ACC112 (cell line): Measurements from ENCODE around the gene FRAS1.

Experiments used
- H2AFZ ChIP-seq: fragments of 200-600 bp; sonication (generic); one replicate; pipeline ENCODE4 v1.6.0; 2017; ENCODE audit warnings: antibody characterized with exemption, low read length; ENCODE audit not compliant: unreplicated experiment
- H3K27ac ChIP-seq: fragments of 200-600 bp; sonication (generic); 2 replicates; pipeline ENCODE4 v1.5.1; 2014; ENCODE audit warnings: low read depth, mild to moderate bottlenecking, antibody characterized with exemption, low read length, moderate library complexity
- H3K27me3 ChIP-seq: fragments of 200-600 bp; sonication (generic); 2 replicates; pipeline ENCODE4 v1.6.1; 2014; ENCODE audit warnings: mild to moderate bottlenecking, antibody characterized with exemption, low read length, moderate library complexity, mixed read lengths; ENCODE audit not compliant: insufficient read depth
- H3K36me3 ChIP-seq: fragments of 200-600 bp; sonication (generic); 2 replicates; pipeline ENCODE4 v1.6.1; 2016; ENCODE audit warnings: mild to moderate bottlenecking, antibody characterized with exemption, low read length, moderate library complexity, mixed read lengths; ENCODE audit not compliant: insufficient read depth
- H3K4me1 ChIP-seq: fragments of 200-600 bp; sonication (generic); one replicate; pipeline ENCODE4 v1.6.1; 2016; ENCODE audit warnings: low read length, mixed read lengths; ENCODE audit not compliant: insufficient read depth, unreplicated experiment, control insufficient read depth
- H3K4me3 ChIP-seq: fragments of 200-600 bp; sonication (generic); 2 replicates; pipeline ENCODE4 v1.5.1; 2014; ENCODE audit warnings: mild to moderate bottlenecking, low read depth, low read length
- H3K79me2 ChIP-seq: fragments of 200-600 bp; sonication (generic); one replicate; pipeline ENCODE4 v1.6.0; 2016; ENCODE audit warnings: low read length; ENCODE audit not compliant: control insufficient read depth, unreplicated experiment, insufficient read depth

FRAS1 gene

DNA sequence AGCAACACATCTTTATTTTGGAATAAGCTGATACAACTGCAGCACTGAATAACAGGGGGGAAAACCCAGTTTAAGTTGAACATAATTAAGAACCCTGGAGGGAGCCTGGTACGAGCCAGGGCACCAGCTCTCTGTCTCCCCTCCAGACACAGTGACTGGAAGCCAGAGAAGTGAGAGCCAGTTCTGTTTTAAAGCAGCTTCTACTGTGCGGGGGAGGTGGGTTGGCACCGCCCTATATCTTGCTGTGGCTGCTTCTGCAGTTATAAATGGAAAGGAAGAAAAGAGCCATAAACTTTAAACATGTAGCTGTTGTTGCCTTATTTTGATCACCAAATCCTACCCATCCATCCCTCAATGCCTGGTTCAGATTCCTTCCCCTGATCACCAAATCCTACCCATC, 286.6 kb downstream of the FRAS1 start:
- no peaks in the 10 kb centered on the region for H3K79me2 ChIP-seq

DNA sequence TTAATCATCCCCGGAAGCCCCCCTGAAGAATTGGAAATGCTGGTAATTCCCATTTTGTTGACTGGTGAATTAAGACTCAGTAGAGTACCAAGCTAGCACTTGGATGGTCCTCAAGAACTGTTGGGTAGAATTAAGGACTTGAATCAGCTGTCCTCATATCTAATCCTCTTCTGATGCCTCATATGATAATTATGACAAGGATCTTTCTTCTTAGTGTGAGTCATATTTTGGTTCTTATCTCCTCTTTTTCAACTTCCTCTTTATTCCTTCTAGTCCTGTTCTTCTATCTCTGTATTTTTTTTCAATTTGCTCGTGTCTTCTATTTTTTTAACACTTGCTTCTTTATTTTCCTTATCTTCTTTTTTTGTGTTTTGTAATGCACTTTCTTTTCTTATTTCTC, 288.1 kb downstream of the FRAS1 start:
- Histone ChIP-seq H3K27ac (no peak overlapping the region), H3K36me3 (no peaks in the 10 kb centered on the region), H3K79me2 (no peaks in the 10 kb centered on the region), H3K4me1 (no peaks in the 10 kb centered on the region), H2AFZ (no peak overlapping the region), H3K4me3 (no peak overlapping the region), H3K27me3 (no peaks in the 10 kb centered on the region; the same call in 1 of the 2 replicates)

More for the DNA sequence above, 286.6 kb downstream of the FRAS1 start:
- Histone ChIP-seq H3K27ac (no peak overlapping the region), H3K4me1 (no peaks in the 10 kb centered on the region), H3K4me3 (no peak overlapping the region), H3K36me3 (no peaks in the 10 kb centered on the region), H3K27me3 (no peaks in the 10 kb centered on the region; the same call in 1 of the 2 replicates), H2AFZ (no peak overlapping the region)

DNA sequence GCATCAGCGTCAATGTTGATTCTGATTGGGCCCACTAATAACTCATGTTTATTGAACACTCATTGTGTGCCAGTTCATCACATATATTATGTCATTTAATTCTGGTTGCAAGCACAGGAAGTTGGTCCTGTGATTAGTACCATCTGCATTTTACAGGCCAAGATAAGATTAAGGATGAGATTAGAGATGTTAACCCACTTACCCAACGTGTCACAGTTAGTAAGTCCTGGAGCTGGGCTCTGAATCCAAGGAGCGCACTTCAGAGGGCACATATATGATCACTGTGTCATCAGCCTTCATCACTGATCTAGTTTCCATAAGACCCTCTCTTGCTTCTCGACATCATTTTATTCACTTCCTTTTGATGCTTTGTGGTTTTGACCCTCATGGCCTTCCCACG, 289.1 kb downstream of the FRAS1 start:
- no peak overlapping the region for H3K4me3 ChIP-seq
- H2AFZ ChIP-seq: no peak overlapping the region
- no peaks in the 10 kb centered on the region for H3K79me2 ChIP-seq
- H3K27me3 ChIP-seq: no peaks in the 10 kb centered on the region; the same call in 1 of the 2 replicates
- H3K27ac ChIP-seq: no peak overlapping the region
- no peaks in the 10 kb centered on the region for H3K4me1 ChIP-seq
- no peaks in the 10 kb centered on the region for H3K36me3 ChIP-seq

DNA sequence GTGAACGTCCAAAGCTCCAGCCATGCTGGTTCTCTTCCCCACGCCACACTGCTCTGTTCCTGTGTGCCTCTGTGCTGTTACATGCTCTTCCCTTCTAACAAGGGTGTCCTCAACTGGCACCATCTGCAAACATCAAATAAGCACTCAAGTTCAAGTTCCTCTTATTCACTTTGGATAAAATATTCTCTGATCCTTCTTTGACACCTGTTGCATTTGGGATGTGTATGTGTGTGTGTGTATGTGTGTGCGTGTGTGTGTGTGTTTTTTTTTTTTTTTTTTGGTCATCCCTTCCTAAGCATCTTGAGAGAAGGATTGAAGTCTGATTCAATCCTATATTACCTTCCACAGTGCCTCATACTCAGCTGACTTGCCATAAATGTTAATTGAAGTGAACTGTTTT, 290.4 kb downstream of the FRAS1 start:
- no peaks in the 10 kb centered on the region; the same call in 1 of the 2 replicates for H3K27me3 ChIP-seq
- H3K27ac ChIP-seq: no peak overlapping the region
- no peaks in the 10 kb centered on the region for H3K79me2 ChIP-seq
- H2AFZ ChIP-seq: no peak overlapping the region
- no peaks in the 10 kb centered on the region for H3K4me1 ChIP-seq
- H3K4me3 ChIP-seq: no peak overlapping the region
- H3K36me3 ChIP-seq: no peaks in the 10 kb centered on the region

DNA sequence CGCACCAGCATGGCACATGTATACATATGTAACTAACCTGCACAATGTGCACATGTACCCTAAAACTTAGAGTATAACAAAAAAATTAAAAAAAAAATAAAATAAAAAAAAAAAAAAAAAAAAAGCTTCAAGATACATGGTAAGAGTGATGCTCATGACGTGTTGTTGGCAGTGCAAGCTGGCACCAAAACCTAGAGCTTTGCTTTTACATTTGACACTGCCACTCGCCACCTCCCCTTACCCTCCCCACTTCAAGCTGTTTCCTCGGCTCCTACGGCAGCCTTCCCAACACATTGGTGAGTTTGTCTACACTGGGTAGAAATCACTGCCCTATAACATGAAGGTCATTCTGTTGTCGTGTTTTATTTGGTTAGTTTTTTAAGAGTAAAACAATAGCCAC, 296.8 kb downstream of the FRAS1 start:
- no peaks in the 10 kb centered on the region for H3K79me2 ChIP-seq
- H3K36me3 ChIP-seq: no peaks in the 10 kb centered on the region
- H3K4me1 ChIP-seq: no peaks in the 10 kb centered on the region
- 0 out of 2 replicates have a peak, but pooled peaks cover 5% of the 10 kb centered on the region for H3K27me3 ChIP-seq
- H3K27ac ChIP-seq: no peak overlapping the region
- H3K4me3 ChIP-seq: no peak overlapping the region
- H2AFZ ChIP-seq: no peak overlapping the region

DNA sequence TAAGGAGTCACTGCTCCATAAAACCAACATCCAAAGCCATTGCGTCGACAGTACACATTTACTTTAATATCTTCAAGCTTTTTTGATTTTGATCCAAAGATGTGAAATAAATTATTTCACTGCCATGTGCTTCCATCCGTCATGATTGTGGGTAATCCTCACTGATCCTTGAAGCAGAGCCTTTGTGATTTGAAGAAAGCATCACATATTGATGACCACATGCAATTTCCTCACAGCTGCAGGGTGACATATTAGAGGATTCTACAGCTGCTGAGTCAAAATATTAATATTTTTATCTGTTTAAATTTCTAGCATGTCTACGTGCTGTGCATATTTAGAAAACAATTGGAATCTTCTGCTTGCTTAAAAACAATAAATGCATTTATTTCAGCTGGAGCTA, 297.7 kb downstream of the FRAS1 start:
- no peaks in the 10 kb centered on the region for H3K36me3 ChIP-seq
- no peak overlapping the region for H3K4me3 ChIP-seq
- no peak overlapping the region for H3K27ac ChIP-seq
- H3K4me1 ChIP-seq: no peaks in the 10 kb centered on the region
- H3K79me2 ChIP-seq: no peaks in the 10 kb centered on the region
- peaks cover 6% of the 10 kb centered on the region for H3K27me3 ChIP-seq
- no peak overlapping the region for H2AFZ ChIP-seq

DNA sequence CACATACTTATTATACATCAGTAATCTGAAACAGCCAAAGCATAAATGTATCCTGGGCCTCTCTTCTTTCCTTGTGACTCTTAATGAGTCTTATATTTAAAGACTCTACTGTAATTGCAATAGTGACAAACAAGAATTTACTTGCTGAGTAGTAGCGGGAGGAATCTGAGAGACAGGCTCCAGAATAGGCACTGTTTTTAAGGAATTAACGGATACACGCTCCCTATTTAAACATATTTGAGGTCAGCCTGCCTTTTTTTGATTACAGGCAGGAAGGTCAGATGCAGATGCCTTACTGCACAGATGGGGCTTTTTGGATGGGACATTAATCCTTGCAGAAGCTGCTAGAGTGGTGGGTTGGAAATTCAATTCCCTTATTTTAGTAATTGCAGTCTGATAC, 298.2 kb downstream of the FRAS1 start:
- no peak overlapping the region for H3K4me3 ChIP-seq
- H3K4me1 ChIP-seq: no peaks in the 10 kb centered on the region
- H3K79me2 ChIP-seq: no peaks in the 10 kb centered on the region
- peaks cover 11% of the 10 kb centered on the region for H3K27me3 ChIP-seq
- H3K36me3 ChIP-seq: no peaks in the 10 kb centered on the region
- H2AFZ ChIP-seq: no peak overlapping the region
- no peak overlapping the region for H3K27ac ChIP-seq

DNA sequence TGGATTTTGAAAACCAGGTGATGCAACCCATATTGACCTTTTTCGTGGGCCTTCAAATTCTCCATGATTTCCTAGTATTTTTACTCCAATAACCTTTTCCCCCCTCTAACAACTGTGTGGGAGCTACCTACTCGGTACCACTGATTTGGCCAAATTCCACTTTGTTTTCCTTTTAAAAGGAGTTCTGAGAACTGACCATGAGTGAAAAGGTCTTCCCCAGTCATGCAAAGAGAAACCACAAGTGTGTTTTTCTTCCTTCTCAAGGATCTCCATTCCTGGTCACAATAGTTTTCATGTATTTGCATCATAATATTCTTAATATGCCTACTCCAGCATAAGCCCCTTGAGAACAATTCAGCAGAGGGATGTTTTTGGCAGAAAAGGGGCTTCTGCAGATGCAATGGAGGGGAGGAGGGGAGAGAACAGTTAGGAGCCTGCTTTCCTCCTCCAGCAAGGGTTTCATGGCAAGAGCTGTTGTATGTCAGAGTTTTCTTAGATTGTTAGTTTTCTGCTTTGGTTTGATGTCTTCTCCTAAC, 299.2 kb downstream of the FRAS1 start:
- Histone ChIP-seq H3K4me3 (no peak overlapping the region), H2AFZ (no peak overlapping the region), H3K27ac (no peak overlapping the region), H3K79me2 (no peaks in the 10 kb centered on the region), H3K4me1 (no peaks in the 10 kb centered on the region), H3K36me3 (no peaks in the 10 kb centered on the region), H3K27me3 (peaks cover 11% of the 10 kb centered on the region)

DNA sequence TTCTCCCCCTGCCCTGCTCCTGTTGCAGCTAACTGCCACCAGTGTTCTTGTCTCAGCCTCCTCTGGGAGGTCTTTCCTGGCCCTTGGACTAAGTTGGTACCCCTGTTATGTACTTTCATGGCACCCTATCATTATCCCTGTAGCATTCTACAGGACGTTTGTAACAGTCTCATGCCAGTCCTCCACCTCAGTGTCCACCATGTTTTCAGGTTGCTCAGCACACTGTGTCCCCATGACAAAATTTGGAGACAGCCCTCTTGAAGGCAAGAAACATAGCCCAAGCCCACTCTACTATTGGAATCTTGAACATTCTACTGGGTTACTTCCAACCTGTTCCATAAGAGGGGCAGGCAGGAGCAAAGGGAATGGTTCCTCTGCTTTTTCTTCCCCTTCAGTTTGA, 300.0 kb downstream of the FRAS1 start:
- Histone ChIP-seq H3K27ac (no peak overlapping the region), H2AFZ (no peak overlapping the region), H3K36me3 (no peaks in the 10 kb centered on the region), H3K27me3 (peaks cover 11% of the 10 kb centered on the region), H3K79me2 (no peaks in the 10 kb centered on the region), H3K4me1 (no peaks in the 10 kb centered on the region), H3K4me3 (no peak overlapping the region)

DNA sequence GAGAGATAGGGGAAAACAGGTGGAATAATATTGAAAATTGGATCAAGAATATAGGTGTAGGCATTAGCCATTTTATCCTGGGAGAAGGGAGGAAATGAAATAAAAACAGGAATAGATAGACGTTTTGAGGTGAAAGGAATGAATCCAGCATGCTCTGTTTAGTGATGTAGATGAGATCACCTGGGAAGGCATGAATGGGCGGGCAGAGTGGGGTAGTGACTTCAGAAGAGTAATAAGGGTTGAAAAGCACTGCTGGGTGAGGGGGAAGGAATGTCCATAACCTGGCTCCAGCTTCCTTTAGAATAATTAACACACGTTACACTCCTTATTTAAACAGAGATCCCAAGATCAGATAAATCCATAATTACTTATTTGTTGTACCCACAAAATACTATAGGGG, 303.3 kb downstream of the FRAS1 start:
- no peaks in the 10 kb centered on the region for H3K4me1 ChIP-seq
- no peaks in the 10 kb centered on the region for H3K79me2 ChIP-seq
- H3K27ac ChIP-seq: no peak overlapping the region
- H2AFZ ChIP-seq: no peak overlapping the region
- peaks cover 11% of the 10 kb centered on the region for H3K27me3 ChIP-seq
- H3K36me3 ChIP-seq: no peaks in the 10 kb centered on the region
- H3K4me3 ChIP-seq: no peak overlapping the region

DNA sequence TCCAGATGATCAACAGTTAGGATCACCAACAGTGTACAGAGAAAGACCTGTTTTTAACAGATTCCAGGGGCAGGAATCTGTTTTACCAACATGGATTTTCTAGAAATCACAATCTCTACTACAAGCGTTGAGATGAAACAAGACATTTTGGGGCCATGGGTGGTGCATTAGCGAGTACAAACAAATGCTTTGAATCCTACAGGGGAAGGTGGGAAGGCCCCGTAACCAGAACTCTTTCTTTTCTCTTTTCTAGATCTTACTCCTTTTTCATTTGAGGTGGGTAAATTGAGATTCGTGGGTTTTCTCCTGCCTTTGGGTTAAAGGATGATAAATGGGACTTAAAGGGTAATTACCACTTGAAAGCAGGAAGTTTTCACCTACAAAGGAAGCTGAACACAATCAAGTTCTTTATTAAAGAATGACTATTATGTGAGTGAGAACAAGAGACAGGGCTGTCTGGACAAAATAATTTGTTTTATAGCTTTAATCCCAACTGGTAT, 304.5 kb downstream of the FRAS1 start:
- H3K27me3 ChIP-seq: peaks cover 11% of the 10 kb centered on the region
- no peak overlapping the region for H3K4me3 ChIP-seq
- H3K36me3 ChIP-seq: no peaks in the 10 kb centered on the region
- H3K4me1 ChIP-seq: no peaks in the 10 kb centered on the region
- no peak overlapping the region for H2AFZ ChIP-seq
- H3K79me2 ChIP-seq: no peaks in the 10 kb centered on the region
- no peak overlapping the region for H3K27ac ChIP-seq
